Measurements from ENCODE around the gene USP8.

USP8 gene

GRCh38 chr15:50543556-50543955, 119.4 kb downstream of the USP8 start:
- DNase-seq (ENCODE audit: low read depth) = peak; percentile 6

- DNase-seq (ENCODE audit: low read depth) = no peak
These were observed 120.2 kb downstream of the USP8 start for GRCh38 chr15:50544368-50544767.

GRCh38 chr15:50546566-50546965, 122.4 kb downstream of the USP8 start, which contains the start of gene USP50:
Gene USP50, minus strand, starts transcription at chr15:50546666. Its CDS starts 141 bp downstream, at chr15:50546525.
- DNase-seq (ENCODE audit: low read depth) = no peak

GRCh38 chr15:50549326-50549725, 125.1 kb downstream of the USP8 start:
- DNase-seq (ENCODE audit: low read depth) = no peak

- DNase-seq (ENCODE audit: low read depth) = no peak
These were observed 128.0 kb downstream of the USP8 start for GRCh38 chr15:50552238-50552637.

GRCh38 chr15:50556642-50557371, 132.6 kb downstream of the USP8 start:
- no peak for DNase-seq (ENCODE audit: low read depth)

- no peak for DNase-seq (ENCODE audit: low read depth)
These were observed 133.8 kb downstream of the USP8 start for GRCh38 chr15:50558012-50558411.

- DNase-seq (ENCODE audit: low read depth) = peak; percentile 2
These were observed 138.8 kb downstream of the USP8 start for GRCh38 chr15:50562735-50563640.

- no peak for DNase-seq (ENCODE audit: low read depth)
These were observed 139.6 kb downstream of the USP8 start for GRCh38 chr15:50563756-50564155.
